NCI-H128 (cell line): ENCODE results near the gene RELN.
"Not testable (repeated sequence)": the region's sequence is repeated elsewhere in the genome, so short reads cannot be mapped to it uniquely, and the experiment has no call there.

Experiments
- DNase-seq: peaks from one replicate; lab custom pipeline; 2025; ENCODE audit not compliant: unreplicated experiment; lab: John Stamatoyannopoulos, UW

The RELN gene

DNA sequence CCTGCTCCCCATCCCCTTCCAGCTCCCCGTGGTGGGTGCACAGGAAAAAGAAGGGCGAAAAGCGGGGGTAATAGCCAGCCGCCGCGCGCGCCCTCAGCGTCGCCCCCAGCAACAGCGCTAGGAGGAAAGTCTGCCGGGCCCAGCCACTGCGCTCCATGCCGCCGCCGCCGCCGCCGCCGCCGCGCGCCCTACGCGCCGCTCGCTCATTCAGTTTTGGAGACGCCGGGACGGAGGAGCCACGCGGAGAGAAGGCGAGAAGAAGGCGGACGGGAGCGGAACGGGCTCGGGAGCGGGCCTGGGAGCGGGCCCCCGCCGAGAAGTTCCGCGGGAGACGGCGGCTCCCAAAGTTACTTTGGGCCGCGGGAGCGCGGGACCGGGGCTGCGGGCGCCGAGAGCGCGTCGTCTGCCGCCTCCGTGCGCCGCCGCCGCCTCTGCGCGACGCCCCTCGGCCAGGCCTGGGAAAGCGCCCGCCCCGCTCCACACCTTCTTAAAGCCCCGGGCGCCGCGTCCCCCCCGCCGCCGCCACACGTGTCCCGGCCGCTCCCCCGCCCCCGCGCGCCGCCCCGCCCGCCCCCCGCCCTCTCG is at the start of gene RELN:
Gene RELN, minus strand, starts transcription at position 459 of the 585 bp plus-strand sequence. Its CDS starts 302 bp downstream, at position 157.
- DNase-seq: peak; percentile 30

DNA sequence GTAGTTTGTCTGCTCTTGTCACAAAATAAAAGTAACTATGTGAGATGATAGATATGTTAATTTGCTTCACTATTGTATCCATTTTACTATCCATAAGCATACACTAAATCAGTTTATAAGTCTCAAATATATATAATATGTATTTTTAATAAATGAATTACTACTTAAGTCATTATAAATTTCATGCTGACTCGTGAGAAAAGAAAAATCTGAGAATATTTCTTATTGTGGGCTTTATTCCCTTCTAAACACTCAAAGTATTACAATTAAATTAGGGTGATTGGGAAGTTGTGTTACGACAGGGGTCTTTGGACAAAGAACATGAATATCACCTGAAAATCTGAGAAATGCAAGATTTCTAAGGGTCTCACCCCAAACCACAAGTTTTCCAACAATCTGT is 48.7 kb upstream of the RELN start:
- no peak for DNase-seq

DNA sequence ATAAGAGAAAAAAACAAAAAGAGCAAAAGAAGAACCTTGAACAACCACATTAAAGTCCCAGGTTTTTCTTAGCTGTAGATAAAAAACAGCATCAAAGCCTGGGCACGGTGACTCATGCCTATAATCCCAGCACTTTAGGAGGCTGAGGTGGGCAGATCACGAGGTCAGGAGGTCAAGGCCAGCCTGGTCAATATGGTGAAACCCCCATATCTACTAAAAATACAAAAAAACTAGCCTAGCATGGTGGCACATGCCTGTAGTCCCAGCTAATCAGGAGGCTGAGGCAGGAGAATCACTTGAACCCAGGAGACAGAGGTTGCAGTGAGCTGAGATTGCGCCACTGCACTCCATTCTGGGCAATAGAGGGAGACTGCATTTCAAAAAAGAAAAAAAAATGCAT is 47.4 kb upstream of the RELN start:
- DNase-seq: not testable (repeated sequence)

DNA sequence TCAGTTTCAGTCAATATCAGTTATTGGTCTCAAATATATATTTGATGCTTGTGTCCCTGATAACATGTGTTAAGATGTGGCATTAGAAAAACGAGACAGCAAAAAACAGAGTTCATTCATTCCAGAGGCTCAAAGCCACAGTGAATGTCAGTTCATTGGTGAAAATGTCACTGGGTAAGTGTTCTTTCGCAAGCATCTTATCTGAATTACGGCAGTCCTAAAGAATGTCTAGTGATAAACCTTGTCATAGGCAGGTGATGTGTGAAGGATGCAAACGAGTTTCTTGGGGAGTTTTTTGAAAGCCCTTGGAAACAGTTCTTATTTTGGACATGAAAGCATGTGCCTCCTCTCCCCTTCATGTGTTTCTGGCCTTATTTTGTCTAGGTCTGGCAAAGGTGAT is 45.9 kb upstream of the RELN start:
- DNase-seq: no peak

DNA sequence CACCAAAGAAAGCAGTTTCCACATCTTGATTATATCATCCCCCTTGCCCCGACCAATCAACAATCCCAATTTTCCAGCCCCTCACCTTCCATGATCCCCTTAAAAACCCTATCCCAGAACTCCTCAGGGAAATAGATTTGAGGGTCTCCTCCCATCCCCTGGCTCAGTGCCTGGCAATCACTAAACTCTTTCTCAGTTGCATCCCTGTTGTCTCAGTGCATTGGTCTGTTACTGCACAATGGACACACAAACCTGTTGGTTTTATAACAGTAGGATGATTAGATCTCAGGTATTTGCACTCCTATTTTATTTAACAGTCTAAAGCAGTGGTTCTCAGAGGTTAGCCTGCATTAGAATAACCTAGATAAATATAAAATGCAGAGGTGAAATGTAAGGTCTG is 45.2 kb upstream of the RELN start:
- no peak for DNase-seq

- no peak for DNase-seq
These were observed 44.4 kb upstream of the RELN start for GRCh38 chr7:104033837-104034236.

- DNase-seq: no peak
These were observed 43.0 kb upstream of the RELN start for GRCh38 chr7:104032486-104032885.

GRCh38 chr7:104029765-104030164 is 40.3 kb upstream of the RELN start:
- no peak for DNase-seq

DNA sequence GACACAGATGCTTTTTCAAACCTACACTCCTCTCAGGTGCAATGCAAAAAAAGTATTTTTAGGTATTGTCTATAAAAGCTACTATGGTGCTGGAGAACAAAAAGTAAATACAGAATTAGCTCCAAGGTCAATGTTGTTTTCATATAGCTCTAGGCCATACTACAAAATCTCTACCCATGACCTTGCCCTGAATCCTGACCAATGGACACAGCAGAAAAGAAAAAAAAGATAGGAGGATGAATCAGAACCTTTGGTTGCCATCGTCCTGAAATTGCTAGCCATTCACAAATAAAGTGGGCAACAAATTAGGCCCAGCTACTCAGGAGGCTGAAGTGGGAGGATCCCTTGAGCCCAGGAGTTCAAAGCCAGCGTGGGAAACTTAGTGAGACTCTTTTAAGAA is 35.2 kb upstream of the RELN start:
- DNase-seq: no peak

DNA sequence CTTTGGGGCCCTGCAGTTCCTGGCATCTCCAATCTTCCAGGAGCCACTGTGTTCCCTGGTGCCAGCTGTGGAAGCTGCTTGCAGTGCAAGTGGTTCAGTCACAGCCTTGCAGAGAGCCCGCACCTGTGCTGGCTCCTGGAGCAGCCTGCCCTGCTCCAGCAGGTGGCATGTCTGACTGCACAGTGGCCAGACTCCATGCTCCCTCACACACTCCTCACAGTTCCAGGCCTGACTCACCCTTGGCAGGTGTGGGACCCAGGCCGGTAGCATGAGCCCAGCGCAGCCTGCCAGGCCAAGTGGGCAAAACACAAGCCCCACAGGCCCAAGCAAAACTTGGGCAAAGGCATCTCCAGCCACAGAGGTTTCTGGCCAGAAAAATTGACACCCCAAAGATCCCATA is 33.6 kb upstream of the RELN start:
- no peak for DNase-seq

DNA sequence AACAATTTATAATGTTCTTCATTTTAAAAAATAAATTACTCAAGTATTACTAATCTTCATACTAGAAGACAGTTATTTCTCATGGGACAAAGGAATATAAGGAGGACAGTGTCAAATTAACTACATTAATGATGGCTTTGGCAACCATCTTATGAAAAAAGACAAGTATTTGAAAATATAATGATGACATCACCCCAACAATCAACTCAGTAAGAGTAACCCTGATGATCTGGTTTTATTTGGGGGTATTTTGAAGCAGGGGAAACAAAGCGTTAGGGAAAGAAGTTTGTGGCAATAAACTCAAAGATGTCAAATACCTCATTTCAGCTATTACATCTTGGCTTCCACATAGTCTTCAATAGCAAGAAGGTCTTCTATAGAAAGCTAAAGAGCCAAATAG is 29.0 kb upstream of the RELN start:
- DNase-seq: no peak

GRCh38 chr7:104017001-104017400 is 27.5 kb upstream of the RELN start:
- no peak for DNase-seq

GRCh38 chr7:104012835-104013234 is 23.4 kb upstream of the RELN start:
- DNase-seq: no peak

GRCh38 chr7:104011829-104012228 is 22.4 kb upstream of the RELN start:
- DNase-seq: no peak

- DNase-seq: no peak
These were observed 20.8 kb upstream of the RELN start for GRCh38 chr7:104010052-104010909.

DNA sequence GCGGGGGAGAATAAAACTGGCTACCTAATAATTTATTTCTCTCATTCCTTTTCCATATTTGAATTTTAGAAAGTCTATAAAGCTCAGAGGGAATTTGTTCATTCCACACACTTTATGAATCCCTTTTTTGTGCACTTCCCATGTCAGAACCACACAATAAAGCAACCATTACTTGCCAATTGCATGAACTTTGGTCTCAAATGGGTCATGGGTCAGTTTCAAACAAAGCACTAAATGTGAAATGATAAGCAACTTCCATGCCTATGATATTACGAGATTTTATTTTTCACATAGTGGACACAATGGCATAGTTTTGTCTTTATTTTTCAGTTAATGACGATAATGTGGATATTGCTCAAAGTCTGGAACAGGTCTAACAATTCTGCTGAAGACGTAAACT is 18.6 kb upstream of the RELN start:
- DNase-seq: no peak

DNA sequence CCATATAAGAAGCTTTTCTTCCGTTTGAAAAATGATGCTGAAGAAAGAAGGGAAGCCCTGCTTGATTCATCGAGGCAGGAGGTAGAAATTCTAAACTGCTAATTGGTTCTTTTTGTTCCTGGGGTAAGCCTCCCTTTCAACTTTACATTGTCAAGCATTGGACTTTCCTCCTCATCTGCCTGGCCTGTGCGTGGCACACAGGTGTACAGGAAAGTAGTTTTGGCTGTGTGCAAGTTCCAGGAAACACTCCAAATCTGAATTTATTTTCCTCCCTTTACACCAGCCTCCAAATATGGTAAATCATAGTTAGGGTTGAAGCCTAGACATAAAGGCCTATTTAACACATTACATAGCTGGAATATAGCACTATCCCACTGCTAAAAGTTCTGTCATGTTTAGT is 18.2 kb upstream of the RELN start:
- DNase-seq: no peak

DNA sequence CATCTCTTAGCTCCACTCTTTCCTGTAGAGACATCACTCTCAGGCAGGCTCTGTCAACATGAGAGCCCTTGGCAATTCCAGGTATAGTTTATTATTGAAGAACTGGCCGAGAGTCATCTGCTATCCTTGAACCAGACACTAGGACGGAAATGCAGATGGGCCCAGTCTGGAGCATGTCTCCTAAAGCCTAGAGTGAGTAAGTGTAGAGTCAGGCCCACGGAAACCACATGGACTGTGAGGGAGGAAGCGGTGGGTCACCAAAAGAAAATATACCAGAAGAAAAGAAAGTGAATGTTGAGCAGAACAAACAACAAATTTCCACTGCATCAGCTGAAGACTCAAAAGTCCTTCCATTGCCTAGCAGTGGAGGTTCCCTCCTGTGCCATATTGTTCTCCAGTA is 15.7 kb upstream of the RELN start:
- no peak for DNase-seq

- DNase-seq: no peak
These were observed 7.2 kb upstream of the RELN start for GRCh38 chr7:103996639-103997038.

GRCh38 chr7:103996017-103996551 is 6.6 kb upstream of the RELN start:
- no peak for DNase-seq

DNA sequence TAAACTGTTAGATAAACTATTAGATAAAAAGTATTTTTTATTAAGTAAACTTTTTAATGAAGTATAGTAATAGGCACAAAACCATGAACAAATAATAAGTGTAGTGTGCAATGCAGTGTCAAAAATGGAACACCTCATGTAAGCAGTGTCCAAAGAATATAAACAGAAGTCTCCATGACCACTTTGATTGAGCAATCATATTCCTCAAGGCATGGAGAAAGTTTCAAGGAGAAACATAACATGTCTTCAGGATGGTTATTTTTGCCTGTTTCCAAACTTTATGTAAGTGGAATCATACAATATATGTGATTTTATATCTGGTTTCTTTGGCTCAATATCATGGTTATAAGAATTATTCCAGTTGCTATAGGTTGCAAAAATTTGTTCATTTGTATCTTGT is 6.1 kb upstream of the RELN start:
- DNase-seq: no peak

- no peak for DNase-seq
These were observed 4.1 kb upstream of the RELN start for GRCh38 chr7:103993551-103993950.
